ENCODE data around the gene RPTOR.

GRCh38 chr17:80984749-80985148 is 440.1 kb downstream of the RPTOR start:
- no peak for TF ChIP-seq CTCF (conservative IDR thresholded peaks at IDR 0.05; ENCODE audit: low read length)
- no peak for TF ChIP-seq EZH2phosphoT487 (IDR thresholded peaks at IDR 0.05; ENCODE audit: borderline replicate concordance, low read depth, low read length)

Data from OCI-LY7 (cell line).